ENCODE measurements around the gene CNKSR1. TPM values are rescaled to one million over a fixed set of nuclear protein-coding genes. Genes with fewer than 3 reads are reported as not detected.

Gene CNKSR1
- total and polyA plus RNA-seq, 9 donors, result 0.73 to 16.8 (median 5.8) TPM

DNA sequence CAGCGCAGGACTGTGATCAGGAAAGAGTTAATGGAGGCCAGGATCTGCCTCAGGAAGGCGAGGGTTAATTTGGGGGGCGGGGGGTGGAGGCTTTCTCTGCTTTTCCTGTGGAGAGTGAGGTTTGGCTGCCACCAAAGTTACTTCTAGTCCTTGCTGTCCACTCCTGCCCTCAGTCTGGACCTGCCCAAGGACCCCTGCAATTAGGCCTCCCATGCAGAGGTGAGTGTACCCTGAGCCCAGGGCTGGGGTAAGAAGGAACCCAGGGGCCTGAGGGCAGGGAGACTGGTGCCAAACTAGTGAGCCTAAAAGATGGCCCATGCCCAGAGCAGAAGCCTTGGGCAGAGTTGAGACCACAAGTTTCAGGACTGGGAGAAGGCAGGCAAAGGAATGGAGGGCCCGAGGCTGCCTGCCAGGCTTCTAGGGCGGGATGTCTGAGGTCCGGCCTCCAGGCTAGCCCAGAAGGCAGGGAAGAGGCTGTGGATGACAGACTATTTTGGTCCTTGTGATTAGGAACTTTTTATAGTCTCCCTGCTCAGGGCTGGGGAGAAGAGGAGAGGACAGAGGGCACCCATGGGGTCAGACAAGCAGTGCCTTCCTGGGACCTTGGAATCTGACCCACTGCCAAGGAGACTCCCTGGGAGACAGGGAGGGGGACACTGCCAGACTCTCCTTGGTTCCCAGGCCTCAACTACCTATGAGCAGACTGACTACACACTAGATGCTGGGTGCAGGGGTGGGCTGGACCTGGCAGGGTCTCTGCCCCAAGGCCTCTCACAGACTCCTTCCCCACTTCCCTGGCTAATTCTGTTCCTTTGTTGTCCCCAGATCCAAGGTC is 18.2 kb upstream of the CNKSR1 start, which contains the start of gene FAM110D:
Gene FAM110D (plus strand): TSS at position 172 of the 835 bp plus-strand sequence. CDS start 2,213 bp downstream, outside the sequence.
- DNase-seq, result peak in 1 of 5 donors; percentile 23
- no peak within 1 kb of the TSS for H3K27ac ChIP-seq
- WGBS, 3 donors, result 41 to 46% (median 43%) methylated on average over 6 of the region's 6 CpGs
- TF ChIP-seq, protein P1, sequence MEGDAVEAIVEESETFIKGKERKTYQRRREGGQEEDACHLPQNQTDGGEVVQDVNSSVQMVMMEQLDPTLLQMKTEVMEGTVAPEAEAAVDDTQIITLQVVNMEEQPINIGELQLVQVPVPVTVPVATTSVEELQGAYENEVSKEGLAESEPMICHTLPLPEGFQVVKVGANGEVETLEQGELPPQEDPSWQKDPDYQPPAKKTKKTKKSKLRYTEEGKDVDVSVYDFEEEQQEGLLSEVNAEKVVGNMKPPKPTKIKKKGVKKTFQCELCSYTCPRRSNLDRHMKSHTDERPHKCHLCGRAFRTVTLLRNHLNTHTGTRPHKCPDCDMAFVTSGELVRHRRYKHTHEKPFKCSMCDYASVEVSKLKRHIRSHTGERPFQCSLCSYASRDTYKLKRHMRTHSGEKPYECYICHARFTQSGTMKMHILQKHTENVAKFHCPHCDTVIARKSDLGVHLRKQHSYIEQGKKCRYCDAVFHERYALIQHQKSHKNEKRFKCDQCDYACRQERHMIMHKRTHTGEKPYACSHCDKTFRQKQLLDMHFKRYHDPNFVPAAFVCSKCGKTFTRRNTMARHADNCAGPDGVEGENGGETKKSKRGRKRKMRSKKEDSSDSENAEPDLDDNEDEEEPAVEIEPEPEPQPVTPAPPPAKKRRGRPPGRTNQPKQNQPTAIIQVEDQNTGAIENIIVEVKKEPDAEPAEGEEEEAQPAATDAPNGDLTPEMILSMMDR (IDR thresholded peaks at IDR 0.05), result no peak
- no peak for TF ChIP-seq EP300 (IDR thresholded peaks at IDR 0.05)
- no peak within 1 kb of the TSS for H3K4me3 ChIP-seq
- intact Hi-C loops (cut with DNase I), result loop anchor here in 2 of 4 donors (5.0 to 10.0 kb wide), 2 partner anchors 57 to 124 kb away; no protein-coding TSS in a partner anchor
- peaks cover 5% of the 10 kb centered on the region for H3K4me1 ChIP-seq (ENCODE audit: insufficient read depth)
- no peaks in the 10 kb centered on the region for H3K9me3 ChIP-seq
- no peaks in the 10 kb centered on the region for H3K36me3 ChIP-seq
- H3K27me3 ChIP-seq, result no peaks in the 10 kb centered on the region

DNA sequence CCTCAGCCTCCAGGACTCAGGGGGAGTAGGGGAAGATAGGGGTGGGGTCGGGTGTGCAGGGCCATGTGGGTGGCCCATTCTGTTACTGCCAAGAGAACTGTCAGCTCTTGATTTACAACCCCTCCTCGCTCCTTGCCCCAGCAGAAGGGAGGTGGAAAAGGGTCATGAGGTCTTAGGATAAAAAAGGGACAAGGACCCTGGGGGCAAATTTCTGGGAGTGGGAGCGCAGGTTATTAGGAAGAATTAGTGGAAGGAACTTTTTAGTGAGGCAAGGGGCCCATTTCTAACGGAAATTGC is 17.6 kb upstream of the CNKSR1 start:
- no peak overlapping the region for H3K4me3 ChIP-seq
- H3K27ac ChIP-seq, result no peak overlapping the region
- H3K9me3 ChIP-seq, result no peaks in the 10 kb centered on the region
- no peaks in the 10 kb centered on the region for H3K27me3 ChIP-seq
- intact Hi-C loops (cut with DNase I), result loop anchor here in 3 of 4 donors (5.0 to 10.0 kb wide), 3 partner anchors 47 to 125 kb away; partner anchors contain the start of gene PDIK1L (in 1 of the 3)
- TF ChIP-seq, protein P1 (IDR thresholded peaks at IDR 0.05), result no peak
- TF ChIP-seq POLR2A (IDR thresholded peaks at IDR 0.05) (no peak), EP300 (IDR thresholded peaks at IDR 0.05) (no peak)
- peaks cover 8% of the 10 kb centered on the region for H3K4me1 ChIP-seq (ENCODE audit: insufficient read depth)
- no peaks in the 10 kb centered on the region for H3K36me3 ChIP-seq
- WGBS, 3 donors, result 53 to 64% (median 54%) methylated on average over 4 of the region's 4 CpGs
- no peak for DNase-seq

DNA sequence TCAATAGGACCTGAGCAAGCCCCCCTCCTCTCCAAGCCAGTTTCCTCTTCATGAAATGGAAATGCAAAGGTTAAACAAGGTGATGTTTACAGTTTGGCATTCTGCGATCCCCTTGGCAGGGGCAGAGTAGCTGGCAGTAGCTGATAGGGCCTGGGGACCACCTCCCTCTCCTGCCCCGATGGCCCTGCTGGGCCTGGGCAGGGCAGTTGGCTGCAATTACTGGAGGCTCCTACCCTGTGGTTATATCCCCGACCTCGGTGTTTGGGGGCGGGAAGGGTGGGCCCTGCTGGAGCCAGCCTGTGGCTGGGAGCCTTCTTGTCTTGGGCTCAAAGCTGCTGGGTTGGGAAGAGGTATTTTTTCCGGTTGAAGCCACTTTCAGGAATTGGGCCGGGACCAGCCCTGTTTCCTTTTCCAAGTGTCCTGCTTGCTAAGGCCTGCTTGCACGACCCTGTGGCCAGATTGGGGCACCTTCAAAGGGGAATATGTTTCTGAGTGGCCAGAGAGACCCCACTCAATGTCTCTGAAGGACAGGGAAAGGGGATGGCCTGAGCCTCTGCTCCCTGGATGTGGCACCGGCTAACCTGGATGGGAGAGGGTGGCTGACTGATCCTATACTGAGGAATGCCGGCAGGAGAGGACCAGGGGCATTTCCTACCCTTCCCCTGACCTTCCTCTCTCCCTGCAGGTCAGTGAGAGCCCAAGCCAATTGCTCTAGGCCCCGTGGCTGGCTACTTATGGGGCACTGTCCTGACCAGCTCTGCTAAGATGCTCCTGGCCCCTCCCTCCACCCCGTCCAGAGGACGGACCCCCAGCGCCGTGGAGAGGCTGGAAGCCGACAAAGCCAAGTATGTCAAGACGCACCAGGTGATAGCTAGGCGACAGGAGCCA is 16.5 kb upstream of the CNKSR1 start:
- TF ChIP-seq, protein P1 (IDR thresholded peaks at IDR 0.05), result no peak
- TF ChIP-seq POLR2A (IDR thresholded peaks at IDR 0.05) (no peak), EP300 (IDR thresholded peaks at IDR 0.05) (no peak)
- 43 to 52% (median 49%) methylated on average over 18 of the region's 18 CpGs for WGBS, 3 donors
- Histone ChIP-seq H3K9me3 (no peaks in the 10 kb centered on the region), H3K27me3 (no peaks in the 10 kb centered on the region), H3K4me3 (peak overlapping the region; percentile 38), H3K36me3 (no peaks in the 10 kb centered on the region), H3K4me1 (ENCODE audit: insufficient read depth) (peaks cover 8% of the 10 kb centered on the region), H3K27ac (no peak overlapping the region)
- DNase-seq, result peak in 1 of 5 donors; percentile 25
- intact Hi-C loops (cut with DNase I), result loop anchor here in 1 of 4 donors (5.0 kb wide), 1 partner anchor 48 kb away; the partner anchor contains the start of gene PDIK1L
